ENCODE measurements around the gene NEK6.

The NEK6 gene

GRCh38 chr9:124322618-124323432, 65.1 kb downstream of the NEK6 start:
- DNase-seq: peak in 1 of 3 donors; percentile 14

- no peak for DNase-seq
Observed at GRCh38 chr9:124323904-124324303, 66.2 kb downstream of the NEK6 start.

- no peak for DNase-seq
Observed at GRCh38 chr9:124325816-124326215, 68.1 kb downstream of the NEK6 start.

- no peak for DNase-seq
Observed at GRCh38 chr9:124326378-124326777, 68.6 kb downstream of the NEK6 start.

GRCh38 chr9:124327491-124327890, 69.7 kb downstream of the NEK6 start:
- peak in 1 of 3 donors; percentile 29 for DNase-seq

GRCh38 chr9:124328285-124328684, 70.5 kb downstream of the NEK6 start:
- no peak for DNase-seq

- no peak for DNase-seq
Observed at GRCh38 chr9:124329206-124329792, 71.5 kb downstream of the NEK6 start.

GRCh38 chr9:124330011-124330697, 72.4 kb downstream of the NEK6 start:
- no peak for DNase-seq

GRCh38 chr9:124331580-124331979, 73.8 kb downstream of the NEK6 start:
- DNase-seq: no peak

- DNase-seq: no peak
Observed at GRCh38 chr9:124332361-124333202, 74.8 kb downstream of the NEK6 start.

- no peak for DNase-seq
Observed at GRCh38 chr9:124333203-124333579, 75.4 kb downstream of the NEK6 start.

- DNase-seq: no peak
Observed at GRCh38 chr9:124334568-124335319, 77.0 kb downstream of the NEK6 start.

GRCh38 chr9:124335320-124335707, 77.6 kb downstream of the NEK6 start:
- DNase-seq: no peak

GRCh38 chr9:124337562-124337961, 79.8 kb downstream of the NEK6 start:
- no peak for DNase-seq

GRCh38 chr9:124339603-124340146, 81.9 kb downstream of the NEK6 start:
- no peak for DNase-seq

- no peak for DNase-seq
Observed at GRCh38 chr9:124340219-124341069, 82.7 kb downstream of the NEK6 start.

- no peak for DNase-seq
Observed at GRCh38 chr9:124341455-124342170, 83.9 kb downstream of the NEK6 start.

- DNase-seq: peak in 1 of 3 donors; percentile 23
Observed at GRCh38 chr9:124342402-124342775, 84.6 kb downstream of the NEK6 start.

GRCh38 chr9:124342776-124343485, 85.2 kb downstream of the NEK6 start:
- no peak for DNase-seq
